ENCODE results near the gene ST8SIA6.

DNA sequence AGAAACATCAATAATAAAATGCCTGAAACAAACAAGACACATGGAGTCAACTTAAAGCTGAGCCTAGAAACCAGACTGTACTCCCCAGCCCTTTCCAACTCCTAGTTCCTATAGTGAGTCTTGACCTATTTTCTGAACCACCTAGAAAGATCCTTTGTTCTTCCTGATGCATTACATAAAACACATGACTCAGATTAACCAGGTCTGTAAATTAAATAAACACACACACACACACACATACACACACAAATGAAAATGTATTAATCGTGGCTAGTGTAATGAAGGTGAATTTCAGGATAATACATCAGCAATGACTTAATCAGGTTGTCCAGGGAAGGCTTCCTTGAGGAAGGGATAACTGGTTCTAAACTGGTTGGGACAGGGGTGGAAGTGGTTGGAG lies 104.7 kb downstream of the ST8SIA6 start:
- TF ChIP-seq POLR2A (IDR thresholded peaks at IDR 0.05; ENCODE audit: low read depth, low read length) (no peak), TAF1 (IDR thresholded peaks at IDR 0.05; ENCODE audit: low read depth, low read length) (no peak), POLR2AphosphoS5 (IDR thresholded peaks at IDR 0.05; ENCODE audit: low read depth, low read length) (no peak), PAX5 (IDR thresholded peaks at IDR 0.05; ENCODE audit: insufficient read depth, low read length, severe bottlenecking) (no peak), POU2F2 (IDR thresholded peaks at IDR 0.05; ENCODE audit: low read depth, low read length) (no peak)
